ENCODE measurements around the gene DCLRE1C.

DNA sequence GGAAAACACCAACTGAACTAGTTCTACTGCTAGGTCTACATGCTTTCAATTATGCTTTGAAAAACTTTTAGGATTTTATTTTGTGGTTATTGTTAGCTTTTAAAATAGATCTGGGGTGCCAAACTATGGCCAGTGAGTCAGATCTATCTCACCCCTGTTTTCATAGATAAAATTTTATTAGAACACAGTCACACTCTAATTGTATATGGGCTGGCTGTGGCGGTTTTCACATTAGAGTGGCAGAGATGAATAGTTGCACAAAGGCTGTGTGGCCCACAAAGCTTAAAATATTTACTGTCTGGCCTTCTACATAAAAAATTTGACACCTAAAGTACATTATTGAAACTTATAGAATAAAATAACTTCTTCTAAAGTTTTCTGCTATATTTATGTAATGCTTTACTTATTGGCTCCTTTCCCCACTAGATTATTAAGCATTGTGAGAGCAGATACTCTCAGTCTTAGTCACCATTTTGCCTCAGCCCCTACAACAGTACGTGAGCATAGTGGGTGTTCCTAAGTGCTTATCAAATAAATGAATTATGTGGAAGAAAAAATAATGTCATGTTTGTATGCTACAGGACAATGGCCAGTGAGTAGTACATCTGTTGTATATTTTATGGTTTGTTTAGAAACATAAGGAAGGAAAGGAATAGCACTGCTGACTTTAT, 80.7 kb downstream of the DCLRE1C start:
- TF ChIP-seq, protein P1, sequence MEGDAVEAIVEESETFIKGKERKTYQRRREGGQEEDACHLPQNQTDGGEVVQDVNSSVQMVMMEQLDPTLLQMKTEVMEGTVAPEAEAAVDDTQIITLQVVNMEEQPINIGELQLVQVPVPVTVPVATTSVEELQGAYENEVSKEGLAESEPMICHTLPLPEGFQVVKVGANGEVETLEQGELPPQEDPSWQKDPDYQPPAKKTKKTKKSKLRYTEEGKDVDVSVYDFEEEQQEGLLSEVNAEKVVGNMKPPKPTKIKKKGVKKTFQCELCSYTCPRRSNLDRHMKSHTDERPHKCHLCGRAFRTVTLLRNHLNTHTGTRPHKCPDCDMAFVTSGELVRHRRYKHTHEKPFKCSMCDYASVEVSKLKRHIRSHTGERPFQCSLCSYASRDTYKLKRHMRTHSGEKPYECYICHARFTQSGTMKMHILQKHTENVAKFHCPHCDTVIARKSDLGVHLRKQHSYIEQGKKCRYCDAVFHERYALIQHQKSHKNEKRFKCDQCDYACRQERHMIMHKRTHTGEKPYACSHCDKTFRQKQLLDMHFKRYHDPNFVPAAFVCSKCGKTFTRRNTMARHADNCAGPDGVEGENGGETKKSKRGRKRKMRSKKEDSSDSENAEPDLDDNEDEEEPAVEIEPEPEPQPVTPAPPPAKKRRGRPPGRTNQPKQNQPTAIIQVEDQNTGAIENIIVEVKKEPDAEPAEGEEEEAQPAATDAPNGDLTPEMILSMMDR (IDR thresholded peaks at IDR 0.05; ENCODE audit: poor library complexity): no peak
- no peak for TF ChIP-seq EZH2 (IDR thresholded peaks at IDR 0.05; ENCODE audit: borderline replicate concordance)
